H9 (cell line): ENCODE measurements around the gene ROPN1B. TPM values are rescaled to one million over a fixed set of nuclear protein-coding genes. Genes with fewer than 3 reads are reported as not detected.

Experiments
- DNase-seq: peaks from one replicate; pipeline ENCODE4 v3.0.0-alpha.2; 2017
- H2AFZ ChIP-seq: one replicate; pipeline ENCODE4 v1.6.1; 2013; ENCODE audit warnings: mild to moderate bottlenecking, low read length, control low read depth, moderate library complexity
- H2AK5ac ChIP-seq: 2 replicates; pipeline ENCODE4 v1.6.1; 2013; ENCODE audit warnings: low read length, control low read depth, mixed read lengths; ENCODE audit not compliant: insufficient read length
- H2BK120ac ChIP-seq: one replicate; pipeline ENCODE4 v1.6.1; 2013; ENCODE audit warnings: low read depth, mild to moderate bottlenecking, low read length, control low read depth, inconsistent platforms; ENCODE audit not compliant: poor library complexity, severe bottlenecking
- H2BK12ac ChIP-seq: 2 replicates; pipeline ENCODE4 v1.6.1; 2013; ENCODE audit warnings: low read length, control low read depth, mixed read lengths, low read depth; ENCODE audit not compliant: insufficient read length
- H2BK15ac ChIP-seq: 2 replicates; pipeline ENCODE4 v1.6.1; 2013; ENCODE audit warnings: low read depth, low read length, control low read depth
- H2BK20ac ChIP-seq: one replicate; pipeline ENCODE4 v1.6.1; 2013; ENCODE audit warnings: low read depth, mild to moderate bottlenecking, low read length, control low read depth, inconsistent platforms; ENCODE audit not compliant: poor library complexity, severe bottlenecking
- H2BK5ac ChIP-seq: 2 replicates; pipeline ENCODE4 v1.6.1; 2013; ENCODE audit warnings: low read length, control low read depth, mixed read lengths; ENCODE audit not compliant: insufficient read length
- H3K14ac ChIP-seq: 2 replicates; pipeline ENCODE4 v1.6.1; 2013; ENCODE audit warnings: low read length, control low read depth; ENCODE audit not compliant: insufficient read depth
- H3K18ac ChIP-seq: 2 replicates; pipeline ENCODE4 v1.6.1; 2013; ENCODE audit warnings: low read depth, mild to moderate bottlenecking, mixed read lengths, low read length, control low read depth; ENCODE audit not compliant: insufficient read length
- H3K23ac ChIP-seq: 2 replicates; pipeline ENCODE4 v1.6.1; 2013; ENCODE audit warnings: low read length, control low read depth, mixed read lengths, low read depth; ENCODE audit not compliant: insufficient read length
- H3K23me2 ChIP-seq: 2 replicates; pipeline ENCODE4 v1.6.1; 2013; ENCODE audit warnings: low read depth, mild to moderate bottlenecking, mixed read lengths, low read length, control low read depth; ENCODE audit not compliant: insufficient read length, poor library complexity, severe bottlenecking
- H3K27ac ChIP-seq: 2 replicates; pipeline ENCODE4 v1.5.1; 2013; ENCODE audit warnings: low read length, control low read depth, mixed read lengths, low read depth; ENCODE audit not compliant: insufficient read length
- H3K27me3 ChIP-seq: 2 replicates; pipeline ENCODE4 v1.6.1; 2013; ENCODE audit warnings: low read length, control low read depth, inconsistent platforms; ENCODE audit not compliant: insufficient read depth
- H3K4ac ChIP-seq: 2 replicates; pipeline ENCODE4 v1.6.1; 2013; ENCODE audit warnings: low read depth, mild to moderate bottlenecking, control low read depth, inconsistent platforms, low read length, moderate library complexity
- H3K4me1 ChIP-seq: 2 replicates; pipeline ENCODE4 v1.6.1; 2013; ENCODE audit warnings: low read length, control low read depth, inconsistent platforms; ENCODE audit not compliant: insufficient read depth
- H3K4me2 ChIP-seq: 2 replicates; pipeline ENCODE4 v1.6.1; 2013; ENCODE audit warnings: low read length, control low read depth, mixed read lengths; ENCODE audit not compliant: insufficient read length, insufficient read depth
- H3K56ac ChIP-seq: 2 replicates; pipeline ENCODE4 v1.6.1; 2013; ENCODE audit warnings: low read depth, mild to moderate bottlenecking, mixed read lengths, low read length, control low read depth; ENCODE audit not compliant: insufficient read length
- H3K79me1 ChIP-seq: 2 replicates; pipeline ENCODE4 v1.6.1; 2013; ENCODE audit warnings: low read depth, mild to moderate bottlenecking, moderate library complexity, low read length, control low read depth, inconsistent platforms; ENCODE audit not compliant: insufficient read depth, poor library complexity, severe bottlenecking
- H3K79me2 ChIP-seq: 2 replicates; pipeline ENCODE4 v1.6.1; 2013; ENCODE audit warnings: low read length, control low read depth, inconsistent platforms; ENCODE audit not compliant: insufficient read depth
- H3K9ac ChIP-seq: 2 replicates; pipeline ENCODE4 v1.6.1; 2013; ENCODE audit warnings: low read length, control low read depth, mixed read lengths; ENCODE audit not compliant: insufficient read length; ENCODE audit errors: extremely low read depth
- H3K9me3 ChIP-seq: one replicate; pipeline ENCODE4 v1.6.1; 2013; ENCODE audit warnings: low read depth, low read length, inconsistent platforms; ENCODE audit not compliant: control insufficient read depth
- H3T11ph ChIP-seq: one replicate; pipeline ENCODE4 v1.6.1; 2013; ENCODE audit warnings: mild to moderate bottlenecking, low read length, control low read depth, inconsistent platforms
- H4K20me1 ChIP-seq: one replicate; pipeline ENCODE4 v1.6.1; 2013; ENCODE audit not compliant: control insufficient read depth, insufficient read length, insufficient read depth
- H4K5ac ChIP-seq: 2 replicates; pipeline ENCODE4 v1.6.1; 2013; ENCODE audit warnings: low read depth, mild to moderate bottlenecking, mixed read lengths, low read length, control low read depth; ENCODE audit not compliant: insufficient read length
- H4K8ac ChIP-seq: replicated peaks from 2 replicates; pipeline ENCODE4 v1.6.1; 2013; ENCODE audit warnings: low read length, control low read depth, mixed read lengths, low read depth; ENCODE audit not compliant: insufficient read length
- H4K91ac ChIP-seq: 2 replicates; pipeline ENCODE4 v1.6.1; 2013; ENCODE audit warnings: low read depth, mild to moderate bottlenecking, moderate library complexity, mixed read lengths, low read length, control low read depth; ENCODE audit not compliant: insufficient read length
- H3K27ac Mint-ChIP-seq, 3 experiments: 2 replicates in 2 of 3; 3 replicates in 1 of 3; pipeline ENCODE4 v1.8.0; 2020 to 2021; ENCODE audit warnings: mixed read lengths in 3 of 3, mild to moderate bottlenecking in 1 of 3, moderate library complexity in 1 of 3
- H3K27me3 Mint-ChIP-seq: 2 replicates; pipeline ENCODE4 v1.8.0; 2021; ENCODE audit warnings: low read depth, mild to moderate bottlenecking, moderate library complexity, mixed read lengths
- H3K36me3 Mint-ChIP-seq, 3 experiments: 2 replicates in 2 of 3; 3 replicates in 1 of 3; pipeline ENCODE4 v1.8.0; 2020 to 2021; ENCODE audit warnings: low read depth in 3 of 3, mixed read lengths in 3 of 3; ENCODE audit not compliant: insufficient read depth in 1 of 3
- H3K4me1 Mint-ChIP-seq, 2 experiments: 2 replicates each; pipeline ENCODE4 v1.8.0; 2020; ENCODE audit warnings: mixed read lengths in 2 of 2
- H3K4me3 Mint-ChIP-seq, 2 experiments: 2 replicates in 1 of 2; 3 replicates in 1 of 2; pipeline ENCODE4 v1.8.0; 2020 to 2021; ENCODE audit warnings: mild to moderate bottlenecking in 2 of 2, mixed read lengths in 2 of 2, moderate library complexity in 1 of 2
- H3K9me3 Mint-ChIP-seq, 2 experiments: 2 replicates in 1 of 2; 3 replicates in 1 of 2; pipeline ENCODE4 v1.8.0; 2020; ENCODE audit warnings: mild to moderate bottlenecking in 2 of 2, mixed read lengths in 2 of 2, moderate library complexity in 1 of 2
- WGBS: extraction: QIAGEN DNeasy Blood & Tissue Kit; methylation state at CpG from one replicate; pipeline ENCODE4 v1.1.7; 2013; ENCODE audit warnings: missing lambda C conversion rate, low lambda C conversion rate, mixed read lengths; ENCODE audit not compliant: insufficient read length; ENCODE audit errors: extremely low coverage; 5-methylcytosine and 5-hydroxymethylcytosine counted together
- total RNA-seq: library from RNA; stranded (reverse); gene quantifications from 2 replicates; pipeline ENCODE4 v1.2.1, GENCODE V29; 2021
- TF ChIP-seq, protein P1 (sequence below): fragments of 200-600 bp; sonication (generic); conservative IDR thresholded peaks from 3 replicates; pipeline ENCODE4 v1.8.0; 2021; ENCODE audit warnings: antibody characterized with exemption, mild to moderate bottlenecking

The ROPN1B gene
- total RNA-seq, 1 experiment from 2014 or later: not detected

DNA sequence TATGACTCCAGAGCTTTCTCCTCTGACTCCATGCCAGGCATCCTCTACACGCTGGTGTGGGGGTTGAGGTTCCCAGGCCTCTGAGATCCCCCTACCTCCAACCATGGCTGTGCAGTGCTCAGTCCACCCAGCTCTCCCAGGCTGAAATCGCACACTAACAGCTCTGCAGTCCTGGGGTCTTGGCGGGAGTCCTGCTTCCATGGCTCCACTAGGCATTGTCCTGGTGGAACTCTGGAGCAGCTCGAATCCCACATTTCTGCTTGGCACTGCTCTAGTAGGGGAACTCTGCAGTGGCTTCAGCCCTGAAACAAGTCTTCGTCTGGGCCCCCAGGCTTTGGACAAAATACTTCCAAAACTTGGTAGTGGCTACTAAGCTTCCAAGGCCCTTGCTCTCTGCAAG, 50.7 kb downstream of the ROPN1B start:
- H3K18ac ChIP-seq: no peak overlapping the region
- no peak overlapping the region for H3K56ac ChIP-seq
- Mint-ChIP-seq H3K9me3 (no peaks in the 10 kb centered on the region), H3K36me3 (peaks cover under 1 to 22% (median 21%) of the 10 kb centered on the region in 3 experiments; a peak in 6 of 7 replicates), H3K27me3 (no peaks in the 10 kb centered on the region; the same call in 1 of the 2 replicates), H3K27ac (no peak overlapping the region; a peak in 1 of 7 replicates), H3K4me1 (peaks cover 36 to 37% of the 10 kb centered on the region in 2 experiments), H3K4me3 (no peak overlapping the region)
- H4K20me1 ChIP-seq: no peaks in the 10 kb centered on the region
- TF ChIP-seq, protein P1, sequence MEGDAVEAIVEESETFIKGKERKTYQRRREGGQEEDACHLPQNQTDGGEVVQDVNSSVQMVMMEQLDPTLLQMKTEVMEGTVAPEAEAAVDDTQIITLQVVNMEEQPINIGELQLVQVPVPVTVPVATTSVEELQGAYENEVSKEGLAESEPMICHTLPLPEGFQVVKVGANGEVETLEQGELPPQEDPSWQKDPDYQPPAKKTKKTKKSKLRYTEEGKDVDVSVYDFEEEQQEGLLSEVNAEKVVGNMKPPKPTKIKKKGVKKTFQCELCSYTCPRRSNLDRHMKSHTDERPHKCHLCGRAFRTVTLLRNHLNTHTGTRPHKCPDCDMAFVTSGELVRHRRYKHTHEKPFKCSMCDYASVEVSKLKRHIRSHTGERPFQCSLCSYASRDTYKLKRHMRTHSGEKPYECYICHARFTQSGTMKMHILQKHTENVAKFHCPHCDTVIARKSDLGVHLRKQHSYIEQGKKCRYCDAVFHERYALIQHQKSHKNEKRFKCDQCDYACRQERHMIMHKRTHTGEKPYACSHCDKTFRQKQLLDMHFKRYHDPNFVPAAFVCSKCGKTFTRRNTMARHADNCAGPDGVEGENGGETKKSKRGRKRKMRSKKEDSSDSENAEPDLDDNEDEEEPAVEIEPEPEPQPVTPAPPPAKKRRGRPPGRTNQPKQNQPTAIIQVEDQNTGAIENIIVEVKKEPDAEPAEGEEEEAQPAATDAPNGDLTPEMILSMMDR: no peak
- no peak overlapping the region for H3K27ac ChIP-seq
- DNase-seq: peak; percentile 15
- H3K14ac ChIP-seq: no peak overlapping the region
- H3K79me2 ChIP-seq: no peaks in the 10 kb centered on the region
- no peaks in the 10 kb centered on the region for H3K27me3 ChIP-seq
- no peak overlapping the region for H3K23ac ChIP-seq
- peaks cover 6% of the 10 kb centered on the region; the same call in 1 of the 2 replicates for H3K4me1 ChIP-seq
- no peak overlapping the region for H2AK5ac ChIP-seq
- H2BK120ac ChIP-seq: no peak overlapping the region
- H2BK20ac ChIP-seq: no peak overlapping the region
- no peaks in the 10 kb centered on the region for H3K9me3 ChIP-seq
- no peaks in the 10 kb centered on the region for H3K79me1 ChIP-seq
- H2AFZ ChIP-seq: no peak overlapping the region
- H3T11ph ChIP-seq: no peak overlapping the region
- H4K8ac ChIP-seq: no peak overlapping the region
- no peak overlapping the region for H3K9ac ChIP-seq
- H3K23me2 ChIP-seq: no peaks in the 10 kb centered on the region
- H3K4me2 ChIP-seq: no peak overlapping the region
- no peak overlapping the region for H4K91ac ChIP-seq
- no CpG with 5 or more reads among the region's 5 CpGs for WGBS
- H2BK15ac ChIP-seq: no peak overlapping the region
- H2BK12ac ChIP-seq: no peak overlapping the region
- no peak overlapping the region for H3K4ac ChIP-seq
- no peak overlapping the region for H2BK5ac ChIP-seq
- H4K5ac ChIP-seq: no peak overlapping the region
